ENCODE results near the gene RAB36.

DNA sequence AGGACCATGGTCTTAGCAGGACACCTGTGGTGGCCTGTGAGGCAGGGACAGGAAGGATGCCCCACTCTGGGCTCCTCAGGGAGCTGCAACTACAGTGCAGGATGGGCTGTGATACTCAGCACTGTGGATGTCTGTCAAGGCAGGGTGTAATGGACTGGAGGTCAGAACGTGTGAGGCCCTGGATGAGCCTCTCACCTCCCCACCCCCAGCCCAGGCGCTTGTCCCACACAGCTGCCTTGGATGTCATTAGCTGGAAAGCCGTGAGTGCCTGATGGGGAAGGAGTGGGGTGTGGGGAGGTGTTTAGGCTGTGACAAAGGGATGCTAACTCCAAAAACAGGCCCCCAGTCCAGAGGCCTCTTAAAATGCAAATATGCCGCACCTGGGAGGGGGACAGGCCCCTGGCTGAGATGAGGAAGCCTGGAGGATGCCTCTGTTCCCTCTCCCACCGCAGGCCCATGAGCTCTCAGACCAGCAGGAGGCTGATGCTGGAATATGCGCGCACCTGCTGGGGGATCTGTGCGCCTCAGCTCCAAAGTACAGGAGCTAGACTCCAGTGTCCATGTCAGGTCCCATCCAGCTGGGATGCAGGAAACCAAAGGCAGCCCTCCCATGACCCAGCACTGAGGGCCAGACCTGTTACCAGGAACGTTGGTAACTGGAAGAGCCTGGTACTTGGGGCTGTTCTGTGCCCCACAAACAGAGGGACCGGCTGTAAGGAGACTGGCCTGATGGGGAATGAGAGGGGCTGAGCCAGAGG, 28.6 kb upstream of the RAB36 start:
- TF ChIP-seq CTCF (IDR thresholded peaks at IDR 0.05): no peak
- no peak for TF ChIP-seq POLR2A (IDR thresholded peaks at IDR 0.05)
